Measurements from ENCODE around the gene SMARCA2.

The SMARCA2 gene

GRCh38 chr9:2196757-2197156, 181.6 kb downstream of the SMARCA2 start:
- H3K27ac ChIP-seq (ENCODE audit: low read depth, low read length, severe bottlenecking), result no peak overlapping the region
- peaks cover 2% of the 10 kb centered on the region for H3K4me1 ChIP-seq (ENCODE audit: control insufficient read depth, insufficient read depth, low read length, poor library complexity, severe bottlenecking)
- peaks cover 14% of the 10 kb centered on the region for H3K9me3 ChIP-seq (ENCODE audit: control insufficient read depth, low read length)
- WGBS, 2 experiments (ENCODE audit: insufficient coverage in 2 of 2), result 100% methylated on average over 1 of the region's 2 CpGs; no CpG with 5 or more reads in 1 of the 2 experiments
- no peaks in the 10 kb centered on the region for H3K36me3 ChIP-seq (ENCODE audit: control insufficient read depth, insufficient read depth, low read length)
- no peak overlapping the region for H3K4me3 ChIP-seq (ENCODE audit: extremely low read depth, insufficient read depth, low read length, poor library complexity, severe bottlenecking)

DNA sequence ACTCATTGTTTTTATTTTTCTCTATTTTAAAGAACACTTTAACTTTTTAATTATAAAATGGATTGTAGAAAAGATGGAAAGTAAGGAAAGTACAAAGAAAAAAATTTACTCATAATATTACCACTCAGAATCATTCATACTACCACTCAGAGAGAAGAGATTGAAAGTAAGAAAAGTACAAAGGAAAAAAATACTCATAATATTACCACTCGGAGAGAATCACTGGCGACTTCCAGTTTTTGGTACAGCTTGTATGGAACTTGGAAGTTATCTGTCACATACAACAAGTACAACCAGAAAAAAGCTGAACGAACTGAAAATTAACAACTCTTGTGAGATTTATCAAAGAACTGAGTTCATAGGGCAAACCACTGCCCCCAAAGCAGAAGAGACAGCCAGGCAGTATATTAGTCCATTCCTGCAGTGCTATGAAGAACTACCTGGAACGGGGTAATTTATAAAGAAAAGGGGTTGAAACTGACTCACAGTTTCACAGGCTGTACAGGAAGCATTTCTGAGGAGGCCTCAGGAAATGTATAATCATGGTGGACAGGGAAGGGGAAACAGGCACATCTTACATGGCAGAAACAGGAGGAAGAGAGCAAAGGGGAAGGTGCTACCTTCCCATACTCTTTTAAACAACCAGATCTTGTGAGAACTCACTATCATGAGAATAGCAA, 183.9 kb downstream of the SMARCA2 start:
- 86 to 100% methylated on average over 2 to 4 of the region's 4 CpGs for WGBS, 2 experiments (ENCODE audit: insufficient coverage in 2 of 2)
- Histone ChIP-seq H3K4me1 (ENCODE audit: control insufficient read depth, insufficient read depth, low read length, poor library complexity, severe bottlenecking) (no peaks in the 10 kb centered on the region), H3K9me3 (ENCODE audit: control insufficient read depth, low read length) (peaks cover 20% of the 10 kb centered on the region), H3K27ac (ENCODE audit: low read depth, low read length, severe bottlenecking) (no peak overlapping the region), H3K36me3 (ENCODE audit: control insufficient read depth, insufficient read depth, low read length) (no peaks in the 10 kb centered on the region), H3K4me3 (ENCODE audit: extremely low read depth, insufficient read depth, low read length, poor library complexity, severe bottlenecking) (no peak overlapping the region)

DNA sequence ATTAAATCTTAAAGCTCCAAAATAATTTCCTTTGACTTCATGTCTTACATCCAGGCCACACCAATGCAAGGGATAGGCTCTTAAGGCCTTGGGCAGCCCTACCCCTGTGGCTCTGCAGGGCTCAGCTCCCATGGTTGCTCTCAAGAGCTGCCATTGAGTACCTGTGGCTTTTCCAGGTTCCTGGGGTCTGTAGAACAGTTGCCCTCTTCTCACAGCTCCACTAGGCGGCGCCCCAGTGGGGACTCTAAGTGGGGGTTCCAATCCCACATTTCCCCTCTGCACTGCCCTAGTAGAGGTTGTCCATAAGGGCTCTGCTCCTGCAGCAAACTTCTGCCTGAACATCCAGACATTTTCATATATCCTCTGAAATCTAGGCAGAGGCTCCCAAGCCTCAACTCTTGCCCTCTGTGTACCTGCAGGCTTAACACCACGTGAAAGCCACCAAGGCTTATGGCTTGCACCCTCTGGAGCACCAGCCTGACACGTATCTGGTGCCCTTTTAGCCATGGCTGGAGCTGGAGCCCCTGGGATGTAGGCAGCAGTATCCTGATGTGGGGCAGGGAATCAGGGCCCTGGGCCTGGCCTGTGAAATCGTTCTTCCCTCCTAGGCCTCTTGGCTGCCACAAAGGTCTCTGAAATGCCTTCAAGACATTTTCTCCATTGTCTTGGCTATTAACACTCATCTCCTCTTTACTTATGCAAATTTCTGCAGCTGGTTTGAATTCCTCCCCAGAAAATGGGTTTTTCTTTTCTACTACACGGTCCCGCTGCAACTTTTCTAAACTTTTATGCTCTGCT, 185.1 kb downstream of the SMARCA2 start:
- Histone ChIP-seq H3K27ac (ENCODE audit: low read depth, low read length, severe bottlenecking) (no peak overlapping the region), H3K4me3 (ENCODE audit: extremely low read depth, insufficient read depth, low read length, poor library complexity, severe bottlenecking) (no peak overlapping the region), H3K36me3 (ENCODE audit: control insufficient read depth, insufficient read depth, low read length) (no peaks in the 10 kb centered on the region), H3K4me1 (ENCODE audit: control insufficient read depth, insufficient read depth, low read length, poor library complexity, severe bottlenecking) (no peaks in the 10 kb centered on the region), H3K9me3 (ENCODE audit: control insufficient read depth, low read length) (peaks cover 20% of the 10 kb centered on the region)
- WGBS, 2 experiments (ENCODE audit: insufficient coverage in 2 of 2), result 61 to 81% methylated on average over 3 to 5 of the region's 7 CpGs

DNA sequence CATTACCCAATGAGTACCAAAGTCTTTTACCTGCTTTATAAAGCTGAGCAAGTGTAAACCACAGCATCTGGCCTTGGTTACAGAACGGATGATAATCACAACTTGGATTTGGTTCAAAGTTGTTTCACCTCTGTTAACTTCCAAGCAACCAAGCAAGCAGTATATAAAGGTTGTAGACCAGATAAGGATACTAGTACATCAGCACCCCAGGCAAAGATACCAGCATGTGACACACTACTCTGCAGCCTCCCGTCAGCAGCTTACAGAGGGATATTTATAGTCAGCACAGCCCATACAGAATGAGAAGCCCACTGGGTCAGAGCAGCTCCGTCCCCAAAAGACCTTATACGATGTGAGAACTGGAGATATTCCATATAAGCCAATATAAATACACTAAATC, 193.3 kb downstream of the SMARCA2 start:
- Histone ChIP-seq H3K27ac (ENCODE audit: low read depth, low read length, severe bottlenecking) (peak overlapping the region; percentile 6), H3K4me1 (ENCODE audit: control insufficient read depth, insufficient read depth, low read length, poor library complexity, severe bottlenecking) (peaks cover 21% of the 10 kb centered on the region), H3K36me3 (ENCODE audit: control insufficient read depth, insufficient read depth, low read length) (no peaks in the 10 kb centered on the region), H3K9me3 (ENCODE audit: control insufficient read depth, low read length) (no peaks in the 10 kb centered on the region), H3K4me3 (ENCODE audit: extremely low read depth, insufficient read depth, low read length, poor library complexity, severe bottlenecking) (no peak overlapping the region)
- 40 to 76% methylated on average over 1 to 3 of the region's 4 CpGs for WGBS, 2 experiments (ENCODE audit: insufficient coverage in 2 of 2)

GRCh38 chr9:2208991-2209390, 193.8 kb downstream of the SMARCA2 start:
- Histone ChIP-seq H3K9me3 (ENCODE audit: control insufficient read depth, low read length) (no peaks in the 10 kb centered on the region), H3K4me3 (ENCODE audit: extremely low read depth, insufficient read depth, low read length, poor library complexity, severe bottlenecking) (no peak overlapping the region), H3K4me1 (ENCODE audit: control insufficient read depth, insufficient read depth, low read length, poor library complexity, severe bottlenecking) (peaks cover 25% of the 10 kb centered on the region), H3K27ac (ENCODE audit: low read depth, low read length, severe bottlenecking) (peak overlapping the region; percentile 61), H3K36me3 (ENCODE audit: control insufficient read depth, insufficient read depth, low read length) (no peaks in the 10 kb centered on the region)

DNA sequence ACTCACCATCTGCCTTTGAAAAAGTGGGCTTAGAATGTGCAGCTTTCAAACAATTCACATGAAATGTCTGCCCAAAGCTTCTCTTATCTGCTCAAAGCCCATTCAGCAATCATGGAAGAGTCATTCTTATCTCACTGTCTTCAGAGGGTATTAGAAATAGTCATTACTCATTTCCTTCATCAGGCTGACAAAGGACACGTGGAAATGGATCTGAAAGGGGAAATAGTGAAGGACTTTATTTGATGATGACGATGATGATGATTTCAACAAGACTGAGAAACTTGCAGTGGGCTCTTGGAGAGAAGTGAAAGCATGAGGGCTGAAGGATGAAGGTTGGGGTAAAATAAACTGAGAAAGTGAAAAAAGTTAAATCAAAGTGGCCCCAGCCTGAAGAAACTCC, 194.3 kb downstream of the SMARCA2 start:
- 54 to 67% methylated on average over 2 of the region's 2 CpGs for WGBS, 2 experiments (ENCODE audit: insufficient coverage in 2 of 2)
- Histone ChIP-seq H3K27ac (ENCODE audit: low read depth, low read length, severe bottlenecking) (peak overlapping the region; percentile 61), H3K9me3 (ENCODE audit: control insufficient read depth, low read length) (no peaks in the 10 kb centered on the region), H3K4me1 (ENCODE audit: control insufficient read depth, insufficient read depth, low read length, poor library complexity, severe bottlenecking) (peaks cover 25% of the 10 kb centered on the region), H3K4me3 (ENCODE audit: extremely low read depth, insufficient read depth, low read length, poor library complexity, severe bottlenecking) (no peak overlapping the region), H3K36me3 (ENCODE audit: control insufficient read depth, insufficient read depth, low read length) (no peaks in the 10 kb centered on the region)

- H3K9me3 ChIP-seq (ENCODE audit: control insufficient read depth, low read length), result no peaks in the 10 kb centered on the region
- no peaks in the 10 kb centered on the region for H3K36me3 ChIP-seq (ENCODE audit: control insufficient read depth, insufficient read depth, low read length)
- WGBS, 2 experiments (ENCODE audit: insufficient coverage in 2 of 2), result 100% methylated on average over 1 of the region's 2 CpGs; no CpG with 5 or more reads in 1 of the 2 experiments
- no peak overlapping the region for H3K4me3 ChIP-seq (ENCODE audit: extremely low read depth, insufficient read depth, low read length, poor library complexity, severe bottlenecking)
- H3K4me1 ChIP-seq (ENCODE audit: control insufficient read depth, insufficient read depth, low read length, poor library complexity, severe bottlenecking), result peaks cover 25% of the 10 kb centered on the region
- H3K27ac ChIP-seq (ENCODE audit: low read depth, low read length, severe bottlenecking), result no peak overlapping the region
Observed at GRCh38 chr9:2210201-2210600, 195.1 kb downstream of the SMARCA2 start.

GRCh38 chr9:2213830-2214468, 198.8 kb downstream of the SMARCA2 start:
- 90 to 100% methylated on average over 2 to 5 of the region's 6 CpGs for WGBS, 2 experiments (ENCODE audit: insufficient coverage in 2 of 2)
- H3K4me1 ChIP-seq (ENCODE audit: control insufficient read depth, insufficient read depth, low read length, poor library complexity, severe bottlenecking), result peaks cover 19% of the 10 kb centered on the region
- H3K27ac ChIP-seq (ENCODE audit: low read depth, low read length, severe bottlenecking), result no peak overlapping the region
- no peaks in the 10 kb centered on the region for H3K36me3 ChIP-seq (ENCODE audit: control insufficient read depth, insufficient read depth, low read length)
- no peak overlapping the region for H3K4me3 ChIP-seq (ENCODE audit: extremely low read depth, insufficient read depth, low read length, poor library complexity, severe bottlenecking)
- H3K9me3 ChIP-seq (ENCODE audit: control insufficient read depth, low read length), result no peaks in the 10 kb centered on the region

DNA sequence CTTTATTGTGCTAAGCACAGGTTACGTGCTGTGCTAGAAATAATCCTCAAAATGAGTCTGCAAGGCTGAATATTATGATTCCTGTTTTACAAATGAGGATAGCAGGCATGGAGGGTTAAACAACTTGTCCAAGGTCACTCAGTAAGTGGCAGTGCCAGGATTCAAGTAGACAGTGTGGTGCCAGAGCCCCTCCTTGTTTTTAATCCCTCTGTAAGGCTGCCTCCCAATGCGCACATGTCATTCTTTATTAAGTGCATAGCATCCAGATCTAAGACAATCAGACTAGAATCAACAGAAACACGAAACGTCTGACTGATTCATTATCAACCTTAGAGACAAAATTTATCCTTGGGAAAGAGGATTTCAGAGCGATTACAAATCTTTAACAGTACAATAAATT, 199.6 kb downstream of the SMARCA2 start:
- Histone ChIP-seq H3K4me3 (ENCODE audit: extremely low read depth, insufficient read depth, low read length, poor library complexity, severe bottlenecking) (no peak overlapping the region), H3K4me1 (ENCODE audit: control insufficient read depth, insufficient read depth, low read length, poor library complexity, severe bottlenecking) (peaks cover 11% of the 10 kb centered on the region), H3K36me3 (ENCODE audit: control insufficient read depth, insufficient read depth, low read length) (no peaks in the 10 kb centered on the region), H3K27ac (ENCODE audit: low read depth, low read length, severe bottlenecking) (no peak overlapping the region), H3K9me3 (ENCODE audit: control insufficient read depth, low read length) (no peaks in the 10 kb centered on the region)
- 82 to 94% methylated on average over 3 to 4 of the region's 5 CpGs for WGBS, 2 experiments (ENCODE audit: insufficient coverage in 2 of 2)

- no peaks in the 10 kb centered on the region for H3K9me3 ChIP-seq (ENCODE audit: control insufficient read depth, low read length)
- H3K27ac ChIP-seq (ENCODE audit: low read depth, low read length, severe bottlenecking), result no peak overlapping the region
- H3K36me3 ChIP-seq (ENCODE audit: control insufficient read depth, insufficient read depth, low read length), result no peaks in the 10 kb centered on the region
- 94 to 98% methylated on average over 6 of the region's 8 CpGs for WGBS, 2 experiments (ENCODE audit: insufficient coverage in 2 of 2)
- peaks cover 6% of the 10 kb centered on the region for H3K4me1 ChIP-seq (ENCODE audit: control insufficient read depth, insufficient read depth, low read length, poor library complexity, severe bottlenecking)
- no peak overlapping the region for H3K4me3 ChIP-seq (ENCODE audit: extremely low read depth, insufficient read depth, low read length, poor library complexity, severe bottlenecking)
Observed at GRCh38 chr9:2215921-2216441, 200.8 kb downstream of the SMARCA2 start.

All from mesodermal cell (in vitro differentiated cells).